Esophagus muscularis mucosa (tissue), 4 donors: Measurements from ENCODE around the gene SMIM24. TPM values are rescaled to one million over a fixed set of nuclear protein-coding genes. Genes with fewer than 3 reads are reported as not detected.

Source experiments
- DNase-seq: peaks from one replicate; pipeline ENCODE4 v3.0.0-alpha.2; 2017; ENCODE audit errors: extremely low spot score
- H3K27ac ChIP-seq, 4 donors: fragments of 200-600 bp; sonication (generic); replicated peaks in 1 of 4; 1 replicate in 3 of 4; 2 replicates in 1 of 4; pipeline ENCODE4 v1.5.1; 2016 to 2019; ENCODE audit warnings: mild to moderate bottlenecking in 1 of 4
- H3K27me3 ChIP-seq, 4 donors: fragments of 200-600 bp; sonication (generic); one replicate each; pipeline versions ENCODE4 v1.5.1 to v1.6.0; 2016 to 2019
- H3K36me3 ChIP-seq, 4 donors: fragments of 200-600 bp; sonication (generic); one replicate each; pipeline ENCODE4 v1.5.1; 2016 to 2019
- H3K4me1 ChIP-seq, 4 donors: fragments of 200-600 bp; sonication (generic); one replicate each; pipeline ENCODE4 v1.5.1; 2016 to 2019
- H3K4me3 ChIP-seq, 4 donors: fragments of 200-600 bp; sonication (generic); 1 replicate in 2 of 4; 2 replicates in 2 of 4; pipeline ENCODE4 v1.5.1; 2016 to 2019; ENCODE audit warnings: mild to moderate bottlenecking in 4 of 4, moderate library complexity in 1 of 4
- H3K9me3 ChIP-seq, 4 donors: fragments of 200-600 bp; sonication (generic); 1 replicate in 3 of 4; 2 replicates in 1 of 4; pipeline ENCODE4 v1.5.1; 2016 to 2019
- EP300 ChIP-seq: sonication (generic); formaldehyde crosslinking; IDR thresholded peaks from one replicate; pipeline ENCODE4 v1.6.1; 2017; ENCODE audit warnings: antibody characterized with exemption
- POLR2A ChIP-seq: fragments of 450-650 bp; IDR thresholded peaks from one replicate; pipeline ENCODE4 v1.6.1; 2017; ENCODE audit warnings: antibody characterized with exemption, moderate library complexity, mild to moderate bottlenecking, low read depth
- POLR2AphosphoS5 ChIP-seq, 2 donors: sonication (generic); formaldehyde crosslinking; IDR thresholded peaks; one replicate each; pipeline ENCODE4 v1.6.1; 2017; ENCODE audit warnings: antibody characterized with exemption in 2 of 2
- WGBS: methylation state at CpG from one replicate; pipeline ENCODE4 v1.1.5; 2018; 5-methylcytosine and 5-hydroxymethylcytosine counted together
- intact Hi-C: fragments of 100-400 bp; cut with DNase I; formaldehyde crosslinking; loops from one replicate; pipeline ENCODE4 v1.15.1; 2023
- total RNA-seq, 4 donors: library from RNA; depleted of rRNA; stranded (reverse); fragments of >200 nt; gene quantifications; one replicate each; pipeline versions ENCODE4 v1.1.0 to v1.2.1, GENCODE V29; 2016
- TF ChIP-seq, protein P1 (sequence below), 3 experiments: fragments of 200-600 bp in 2 of 3; fragments of 450-650 bp in 1 of 3; sonication (generic) in 2 of 3; IDR thresholded peaks; one replicate each; pipeline ENCODE4 v1.5.1; 2017 to 2019; ENCODE audit warnings: antibody characterized with exemption in 3 of 3, mild to moderate bottlenecking in 2 of 3, moderate library complexity in 1 of 3

Gene SMIM24
- total RNA-seq, 4 donors from 2014 or later = not detected

GRCh38 chr19:3526507-3527237, 46.3 kb upstream of the SMIM24 start:
- DNase-seq = no peak
- Histone ChIP-seq H3K27ac (no peak overlapping the region), H3K27me3 (no peaks in the 10 kb centered on the region), H3K36me3 (peaks cover 53 to 79% (median 71%) of the 10 kb centered on the region in 4 donors), H3K9me3 (no peaks in the 10 kb centered on the region), H3K4me1 (no peaks in the 10 kb centered on the region), H3K4me3 (no peak overlapping the region)
- TF ChIP-seq POLR2AphosphoS5 (IDR thresholded peaks at IDR 0.05) = no peak
- TF ChIP-seq EP300 = no peak
- TF ChIP-seq, protein P1, sequence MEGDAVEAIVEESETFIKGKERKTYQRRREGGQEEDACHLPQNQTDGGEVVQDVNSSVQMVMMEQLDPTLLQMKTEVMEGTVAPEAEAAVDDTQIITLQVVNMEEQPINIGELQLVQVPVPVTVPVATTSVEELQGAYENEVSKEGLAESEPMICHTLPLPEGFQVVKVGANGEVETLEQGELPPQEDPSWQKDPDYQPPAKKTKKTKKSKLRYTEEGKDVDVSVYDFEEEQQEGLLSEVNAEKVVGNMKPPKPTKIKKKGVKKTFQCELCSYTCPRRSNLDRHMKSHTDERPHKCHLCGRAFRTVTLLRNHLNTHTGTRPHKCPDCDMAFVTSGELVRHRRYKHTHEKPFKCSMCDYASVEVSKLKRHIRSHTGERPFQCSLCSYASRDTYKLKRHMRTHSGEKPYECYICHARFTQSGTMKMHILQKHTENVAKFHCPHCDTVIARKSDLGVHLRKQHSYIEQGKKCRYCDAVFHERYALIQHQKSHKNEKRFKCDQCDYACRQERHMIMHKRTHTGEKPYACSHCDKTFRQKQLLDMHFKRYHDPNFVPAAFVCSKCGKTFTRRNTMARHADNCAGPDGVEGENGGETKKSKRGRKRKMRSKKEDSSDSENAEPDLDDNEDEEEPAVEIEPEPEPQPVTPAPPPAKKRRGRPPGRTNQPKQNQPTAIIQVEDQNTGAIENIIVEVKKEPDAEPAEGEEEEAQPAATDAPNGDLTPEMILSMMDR (IDR thresholded peaks at IDR 0.05) = no peak
- TF ChIP-seq POLR2A = no peak
- WGBS = 92% methylated on average over 15 of the region's 28 CpGs
- intact Hi-C loops = no loop called here

DNA sequence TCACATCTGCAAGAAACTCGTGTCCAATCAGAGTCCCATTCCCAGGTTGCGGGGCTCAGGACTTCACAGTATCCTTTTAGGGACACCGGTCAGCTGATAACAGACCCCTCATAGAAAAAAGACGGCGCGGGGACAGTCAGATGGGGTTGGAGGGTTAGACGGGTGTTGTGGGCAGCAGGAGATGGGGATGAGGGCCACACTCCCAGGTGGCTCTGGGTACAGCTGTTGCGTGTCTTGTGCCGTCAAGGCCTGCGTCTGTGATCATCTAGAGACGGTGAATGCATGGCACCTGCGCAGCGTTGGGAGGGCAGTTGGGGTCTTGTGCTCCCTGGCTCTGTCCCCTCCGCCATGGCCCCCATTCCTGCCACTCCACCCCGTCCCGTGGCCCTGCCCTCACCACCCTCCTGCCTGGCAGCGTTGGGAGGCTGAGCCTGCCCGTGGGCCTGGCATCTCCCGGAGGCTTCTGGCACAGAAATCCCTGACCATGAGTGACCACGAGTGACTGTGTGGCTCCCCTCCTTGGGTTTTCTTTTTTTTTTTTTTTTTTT, 44.7 kb upstream of the SMIM24 start:
- no peak for DNase-seq
- Histone ChIP-seq H3K4me1 (peaks cover 0 to 10% (median 2%) of the 10 kb centered on the region in 4 donors), H3K4me3 (no peak overlapping the region), H3K27ac (no peak overlapping the region), H3K27me3 (no peaks in the 10 kb centered on the region), H3K9me3 (no peaks in the 10 kb centered on the region), H3K36me3 (peaks cover 47 to 71% (median 61%) of the 10 kb centered on the region in 4 donors)
- WGBS = 92% methylated on average over 20 of the region's 20 CpGs
- TF ChIP-seq, protein P1 (IDR thresholded peaks at IDR 0.05) = no peak
- TF ChIP-seq POLR2A (no peak), EP300 (no peak), POLR2AphosphoS5 (IDR thresholded peaks at IDR 0.05) (no peak)
- intact Hi-C loops = no loop called here

DNA sequence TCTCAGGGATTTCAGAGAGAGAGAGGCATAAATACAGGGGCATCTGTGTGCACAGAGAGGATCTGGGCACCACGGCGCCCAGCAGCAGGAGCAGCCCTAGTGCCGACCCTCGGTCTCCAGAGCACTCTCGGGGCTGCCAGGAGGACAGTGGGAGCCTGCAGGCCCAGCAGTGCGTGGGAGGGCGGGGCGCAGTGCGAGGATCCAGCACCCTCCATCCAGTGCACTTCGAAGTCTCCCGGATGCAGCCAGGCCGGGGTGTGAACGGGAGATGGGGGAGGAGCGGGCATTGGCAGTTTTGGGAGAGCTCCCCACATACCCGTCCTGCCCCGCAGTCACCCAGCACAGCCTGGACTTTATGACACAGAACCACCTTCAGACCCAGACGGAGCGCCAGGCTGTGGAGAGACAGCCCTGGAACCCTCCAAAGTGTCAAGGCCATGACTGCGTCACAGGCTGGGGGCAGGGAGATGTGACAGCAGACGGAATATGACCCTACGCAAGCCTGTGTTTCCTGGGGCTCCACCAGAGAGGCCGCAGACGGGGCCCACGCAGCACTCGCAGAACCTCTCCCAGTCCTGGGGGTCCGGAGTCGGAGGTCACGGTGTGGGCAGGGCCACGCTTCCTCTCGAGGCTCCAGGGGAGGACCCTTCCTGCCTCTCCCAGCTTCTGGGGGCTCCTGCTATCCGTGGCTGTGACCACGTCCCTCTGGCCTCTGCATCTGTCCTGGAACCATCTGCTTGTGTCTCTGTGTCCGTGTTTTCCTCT, 43.9 kb upstream of the SMIM24 start:
- TF ChIP-seq, protein P1 (IDR thresholded peaks at IDR 0.05) = no peak
- TF ChIP-seq POLR2A (no peak), EP300 (no peak), POLR2AphosphoS5 (IDR thresholded peaks at IDR 0.05) (no peak)
- H3K27ac ChIP-seq = no peak overlapping the region
- no peaks in the 10 kb centered on the region for H3K27me3 ChIP-seq
- H3K4me1 ChIP-seq = peaks cover 0 to 14% (median 4%) of the 10 kb centered on the region in 4 donors
- H3K4me3 ChIP-seq = no peak overlapping the region
- H3K9me3 ChIP-seq = no peaks in the 10 kb centered on the region
- H3K36me3 ChIP-seq = peaks cover 47 to 78% (median 68%) of the 10 kb centered on the region in 4 donors
- DNase-seq = no peak
- intact Hi-C loops = no loop called here
- WGBS = 89% methylated on average over 17 of the region's 33 CpGs

DNA sequence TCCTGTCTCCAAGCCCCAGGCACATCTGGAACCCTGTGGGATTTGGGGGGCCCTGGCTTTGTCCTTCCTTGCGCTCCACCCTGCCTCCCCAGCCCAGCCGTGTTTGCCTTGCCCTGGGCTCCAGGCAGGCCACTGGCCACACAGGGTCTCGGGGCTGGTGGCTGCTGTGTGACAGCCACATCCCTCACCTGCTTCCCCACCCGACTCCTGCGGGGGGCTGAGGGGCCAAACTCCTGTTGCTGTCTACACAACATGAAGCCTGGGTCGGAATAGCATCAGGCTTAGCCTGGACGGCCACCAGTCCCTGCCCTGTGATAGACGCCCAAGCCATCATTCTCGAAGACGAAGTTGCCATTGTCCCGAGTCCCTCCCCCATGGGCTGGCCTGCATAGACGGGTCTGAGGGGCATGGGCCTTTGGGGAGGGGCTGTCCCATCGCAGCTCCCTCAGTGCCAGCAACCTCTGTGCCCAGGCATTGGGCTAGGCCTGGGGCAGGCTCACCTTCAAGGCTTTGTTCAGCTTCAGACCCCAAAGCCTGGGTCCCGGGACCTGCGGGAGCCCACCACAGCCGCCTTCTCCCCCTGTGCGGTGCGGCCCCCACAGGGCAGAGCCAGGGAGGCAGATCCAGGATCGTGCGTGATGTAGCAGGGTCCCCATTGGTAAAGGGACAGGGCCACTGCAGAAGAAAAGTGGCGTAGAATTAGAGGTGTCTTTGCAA, 43.2 kb upstream of the SMIM24 start:
- no peak for DNase-seq
- Histone ChIP-seq H3K9me3 (no peaks in the 10 kb centered on the region), H3K27me3 (no peaks in the 10 kb centered on the region), H3K36me3 (peaks cover 47 to 82% (median 70%) of the 10 kb centered on the region in 4 donors), H3K4me3 (no peak overlapping the region), H3K27ac (no peak overlapping the region), H3K4me1 (peaks cover 0 to 15% (median 7%) of the 10 kb centered on the region in 4 donors)
- TF ChIP-seq, protein P1 (IDR thresholded peaks at IDR 0.05) = no peak
- TF ChIP-seq POLR2AphosphoS5 (IDR thresholded peaks at IDR 0.05) = no peak
- no peak for TF ChIP-seq EP300
- no peak for TF ChIP-seq POLR2A
- intact Hi-C loops = no loop called here
- 98% methylated on average over 9 of the region's 21 CpGs for WGBS
